Stimulated activated CD8-positive, alpha-beta memory T cell treated with anti-CD3 and anti-CD28 coated beads, Interleukin-12 subunit alpha, Interleukin-12 subunit beta, amount 100 ng/mL, for 24 hours (primary cell): Measurements from ENCODE around the gene XRRA1.
"Not testable (repeated sequence)": the region's sequence is repeated elsewhere in the genome, so short reads cannot be mapped to it uniquely, and the experiment has no call there.

ENCODE experiments used
- DNase-seq: peaks from one replicate; pipeline ENCODE4 v3.0.0-alpha.2; 2020; ENCODE audit errors: extremely low read depth

The XRRA1 gene

GRCh38 chr11:74826901-74827300 lies 122.0 kb downstream of the XRRA1 start:
- DNase-seq: no peak

- not testable (repeated sequence) for DNase-seq
These were observed 123.3 kb downstream of the XRRA1 start for GRCh38 chr11:74825596-74825995.

GRCh38 chr11:74824285-74824982 lies 124.5 kb downstream of the XRRA1 start:
- DNase-seq: no peak

GRCh38 chr11:74822170-74822569 lies 126.7 kb downstream of the XRRA1 start:
- no peak for DNase-seq

- no peak for DNase-seq
These were observed 128.1 kb downstream of the XRRA1 start for GRCh38 chr11:74820763-74821162.

GRCh38 chr11:74819400-74819799 lies 129.5 kb downstream of the XRRA1 start:
- DNase-seq: no peak

- no peak for DNase-seq
These were observed 130.5 kb downstream of the XRRA1 start for GRCh38 chr11:74818283-74818946.

GRCh38 chr11:74816664-74817063 lies 132.2 kb downstream of the XRRA1 start:
- DNase-seq: no peak

GRCh38 chr11:74815966-74816365 lies 132.9 kb downstream of the XRRA1 start:
- no peak for DNase-seq

- DNase-seq: no peak
These were observed 139.1 kb downstream of the XRRA1 start for GRCh38 chr11:74809801-74810200.

GRCh38 chr11:74806267-74806666 lies 142.6 kb downstream of the XRRA1 start:
- DNase-seq: no peak

- DNase-seq: no peak
These were observed 157.4 kb downstream of the XRRA1 start for GRCh38 chr11:74791333-74792100.
